HepG2 (cell line): ENCODE data around the gene SIAH1. TPM values are rescaled to one million over a fixed set of nuclear protein-coding genes. Genes with fewer than 3 reads are reported as not detected.
A peak's percentile ranks its signal among the peaks of the same experiment; 100 is the strongest.

Source experiments
- ARID4A ChIP-seq: sonication (generic); formaldehyde crosslinking; IDR thresholded peaks from 2 replicates; pipeline ENCODE4 v1.5.0; 2020; ENCODE audit warnings: mild to moderate bottlenecking, missing genetic modification reagents, borderline replicate concordance
- FOXO4 ChIP-seq: sonication (generic); formaldehyde crosslinking; conservative IDR thresholded peaks from 2 replicates; pipeline ENCODE4 v1.8.1; 2023; ENCODE audit warnings: missing genetic modification reagents
- MBD4 ChIP-seq: IDR thresholded peaks from 2 replicates; pipeline ENCODE4 v1.6.1; 2012; ENCODE audit warnings: low read length, inconsistent platforms, borderline replicate concordance
- PHF21A ChIP-seq: sonication (generic); formaldehyde crosslinking; IDR thresholded peaks from 2 replicates; pipeline ENCODE4 v1.5.0; 2020; ENCODE audit warnings: mild to moderate bottlenecking, missing genetic modification reagents
- PTBP1 ChIP-seq: fragments of 200-400 bp; formaldehyde crosslinking; IDR thresholded peaks from 2 replicates; pipeline ENCODE4 v1.6.1; 2018; ENCODE audit warnings: low read length, low read depth; ENCODE audit not compliant: poor library complexity, severe bottlenecking
- RFXAP ChIP-seq: sonication (generic); formaldehyde crosslinking; IDR thresholded peaks from 2 replicates; pipeline ENCODE4 v1.4.0; 2020; ENCODE audit warnings: missing genetic modification reagents, borderline replicate concordance
- TBX2 ChIP-seq: sonication (generic); formaldehyde crosslinking; IDR thresholded peaks from 2 replicates; pipeline ENCODE4 v1.5.0; 2020; ENCODE audit warnings: missing genetic modification reagents, mild to moderate bottlenecking, borderline replicate concordance
- ZFP36L1 ChIP-seq: sonication (generic); formaldehyde crosslinking; IDR thresholded peaks from 2 replicates; pipeline ENCODE4 v1.8.0; 2022; ENCODE audit warnings: mild to moderate bottlenecking, missing genetic modification reagents, moderate library complexity
- ZMYM2 ChIP-seq: sonication (generic); formaldehyde crosslinking; IDR thresholded peaks from 2 replicates; pipeline ENCODE4 v1.8.0; 2022; ENCODE audit warnings: mild to moderate bottlenecking, missing genetic modification reagents
- ZNF441 ChIP-seq: sonication (generic); formaldehyde crosslinking; IDR thresholded peaks from 2 replicates; pipeline ENCODE4 v1.7.0; 2021; ENCODE audit warnings: missing genetic modification reagents, borderline replicate concordance
- ZNF710 ChIP-seq: sonication (generic); formaldehyde crosslinking; IDR thresholded peaks from 2 replicates; pipeline ENCODE4 v1.5.0; 2020; ENCODE audit warnings: mild to moderate bottlenecking, missing genetic modification reagents, borderline replicate concordance
- ZNF724P ChIP-seq: sonication (generic); formaldehyde crosslinking; IDR thresholded peaks from 2 replicates; pipeline ENCODE4 v1.8.0; 2022; ENCODE audit warnings: missing genetic modification reagents, borderline replicate concordance
- ZNF784 ChIP-seq: sonication (generic); formaldehyde crosslinking; IDR thresholded peaks from 2 replicates; pipeline ENCODE4 v1.5.1; 2020; ENCODE audit warnings: missing genetic modification reagents, mild to moderate bottlenecking, borderline replicate concordance
- ZSCAN31 ChIP-seq: sonication (generic); formaldehyde crosslinking; IDR thresholded peaks from 2 replicates; pipeline ENCODE4 v1.5.0; 2020; ENCODE audit warnings: low read depth, mild to moderate bottlenecking, missing genetic modification reagents
- polyA plus RNA-seq, 8 experiments: library from polyadenylated mRNA; depleted of rRNA in 3 of 8; stranded (reverse) in 7 of 8; unstranded in 1 of 8; fragments of >200 nt; fragmentation: Illumina TruSeq in 4 of 8; extraction: Trizol in 4 of 8; gene quantifications; 2 replicates each; pipeline versions ENCODE4 v1.2.1 to v1.2.3, GENCODE V29; 2011 to 2016; ENCODE audit warnings: low read depth in 4 of 8, missing spikeins in 1 of 8, mixed read lengths in 1 of 8; ENCODE audit not compliant: insufficient read depth in 1 of 8
- total RNA-seq, 5 experiments: library from RNA; depleted of rRNA; stranded (reverse); fragments of >200 nt; fragmentation: Illumina TruSeq; extraction: Trizol; gene quantifications; 2 replicates each; pipeline ENCODE4 v1.2.3, GENCODE V29; 2016; ENCODE audit warnings: low read depth in 1 of 5

Gene SIAH1
- total and polyA plus RNA-seq, 2 of the 13 experiments (the other 11 are each of a cell fraction or from before 2014, with no cell fraction given) = 16.0 to 28.6 TPM

- peak; percentile 23; the same call in 1 of the 2 replicates for TF ChIP-seq ARID4A
- no peak for TF ChIP-seq PHF21A (CRISPR knock-in tag)
- no peak for TF ChIP-seq MBD4
- TF ChIP-seq ZSCAN31 (CRISPR knock-in tag) = 0 out of 2 replicates have a peak, but pooled peaks have one; percentile 33
- TF ChIP-seq FOXO4 (CRISPR knock-in tag) = 0 out of 2 replicates have a peak, but pooled peaks have one; percentile 34
- no peak for TF ChIP-seq PTBP1
- TF ChIP-seq TBX2 (CRISPR knock-in tag) = peak; percentile 49; the same call in 1 of the 2 replicates
- no peak for TF ChIP-seq RFXAP (CRISPR knock-in tag)
- 0 out of 2 replicates have a peak, but pooled peaks have one; percentile 28 for TF ChIP-seq ZNF710 (CRISPR knock-in tag)
- TF ChIP-seq ZNF724P (CRISPR knock-in tag) = no peak
- TF ChIP-seq ZMYM2 (CRISPR knock-in tag) = no peak
- no peak for TF ChIP-seq ZFP36L1 (CRISPR knock-in tag)
- TF ChIP-seq ZNF441 (CRISPR knock-in tag) = no peak
- no peak for TF ChIP-seq ZNF784 (CRISPR knock-in tag)
- TF ChIP-seq, all 625 proteins: peak for 9
These were observed 48.8 kb upstream of the SIAH1 start (continued) for GRCh38 chr16:48433850-48434530.
